ENCODE measurements around the gene SNX5. TPM values are rescaled to one million over a fixed set of nuclear protein-coding genes. Genes with fewer than 3 reads are reported as not detected.

SNX5 gene
- total and polyA plus RNA-seq, 2 of the 13 experiments (the other 11 are each of a cell fraction or from before 2014, with no cell fraction given): 664 to 1,040 TPM

DNA sequence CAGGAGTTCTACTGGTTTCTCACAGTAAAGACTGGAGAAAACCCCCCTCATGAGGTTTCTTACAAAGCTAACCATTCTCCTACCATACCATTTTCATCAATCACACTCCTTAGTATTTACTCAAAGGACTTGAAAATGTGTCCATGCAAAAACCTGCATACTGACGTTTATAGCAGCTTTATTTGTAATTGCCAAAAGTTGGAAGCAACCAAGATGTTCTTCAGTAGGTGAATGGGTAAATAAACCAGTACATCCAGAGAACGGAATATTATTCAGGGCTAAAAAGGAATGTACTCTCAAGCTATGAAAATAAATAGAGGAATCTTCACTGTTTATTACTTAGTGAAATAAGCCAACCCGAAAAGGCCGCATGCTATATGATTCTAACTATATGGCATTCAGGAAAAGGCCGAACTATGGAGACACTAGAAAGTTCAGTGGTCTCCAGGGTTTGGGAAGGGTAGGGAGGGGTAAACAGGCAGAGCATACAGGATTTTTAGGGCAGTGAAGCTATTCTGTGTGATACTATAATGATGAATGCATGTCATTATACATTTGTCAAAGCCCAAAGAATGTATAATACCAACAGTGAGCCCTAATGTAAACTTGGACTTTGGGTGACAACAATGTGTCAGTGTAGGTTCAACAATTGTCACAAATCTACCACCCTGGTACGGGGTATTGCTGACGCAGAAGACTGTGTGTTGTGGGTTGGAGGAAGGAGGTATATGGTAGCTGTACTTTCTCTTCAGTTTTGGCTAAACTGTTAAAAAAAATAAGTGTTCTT lies 50.6 kb downstream of the SNX5 start (continued):
- TF ChIP-seq CREB1 (IDR thresholded peaks at IDR 0.05) (peak; percentile 79), CREB1 (CRISPR knock-in tag; IDR thresholded peaks at IDR 0.05) (no peak), MAFK (conservative IDR thresholded peaks at IDR 0.05 in 1 of 2, IDR thresholded peaks at IDR 0.05 in 1 of 2; ENCODE audit: low read length in 2 of 2) (peak in 1 of 2 experiments; percentile 42; a peak in 1 of 4 replicates), HIVEP1 (CRISPR knock-in tag; IDR thresholded peaks at IDR 0.05) (no peak), RXRA (CRISPR knock-in tag; IDR thresholded peaks at IDR 0.05) (no peak), MTF1 (CRISPR knock-in tag; IDR thresholded peaks at IDR 0.05) (no peak), ZNF234 (CRISPR knock-in tag; conservative IDR thresholded peaks at IDR 0.05) (no peak), ZNF577 (CRISPR knock-in tag; IDR thresholded peaks at IDR 0.05; ENCODE audit: borderline replicate concordance, low read depth) (no peak), EHMT2 (IDR thresholded peaks at IDR 0.05; ENCODE audit: borderline replicate concordance, low read depth, low read length) (no peak; the same call in 1 of the 2 replicates), ZNF616 (CRISPR knock-in tag; IDR thresholded peaks at IDR 0.05; ENCODE audit: low read depth) (no peak), ELF4 (CRISPR knock-in tag; IDR thresholded peaks at IDR 0.05; ENCODE audit: borderline replicate concordance) (no peak), HDAC2 (CRISPR knock-in tag; IDR thresholded peaks at IDR 0.05) (peak; percentile 72), ZNF432 (CRISPR knock-in tag; IDR thresholded peaks at IDR 0.05; ENCODE audit: borderline replicate concordance) (no peak), HMG20A (CRISPR knock-in tag; IDR thresholded peaks at IDR 0.05; ENCODE audit: borderline replicate concordance) (peak; percentile 70; the same call in 1 of the 2 replicates), ZNF510 (CRISPR knock-in tag; IDR thresholded peaks at IDR 0.05; ENCODE audit: low read depth) (no peak), ATF1 (CRISPR knock-in tag; IDR thresholded peaks at IDR 0.05) (no peak), KLF11 (CRISPR knock-in tag; IDR thresholded peaks at IDR 0.05) (peak; percentile 75; the same call in 1 of the 2 replicates), HNF4A (CRISPR knock-in tag; IDR thresholded peaks at IDR 0.05) (peak; percentile 90), TGIF2 (CRISPR knock-in tag; IDR thresholded peaks at IDR 0.05) (no peak; the same call in 1 of the 2 replicates), JUND (CRISPR knock-in tag; IDR thresholded peaks at IDR 0.05) (no peak), ZNF33B (CRISPR knock-in tag; IDR thresholded peaks at IDR 0.05) (no peak), POGZ (CRISPR knock-in tag; IDR thresholded peaks at IDR 0.05) (no peak), ZNF709 (CRISPR knock-in tag; IDR thresholded peaks at IDR 0.05) (no peak)
- TF ChIP-seq, protein P1, sequence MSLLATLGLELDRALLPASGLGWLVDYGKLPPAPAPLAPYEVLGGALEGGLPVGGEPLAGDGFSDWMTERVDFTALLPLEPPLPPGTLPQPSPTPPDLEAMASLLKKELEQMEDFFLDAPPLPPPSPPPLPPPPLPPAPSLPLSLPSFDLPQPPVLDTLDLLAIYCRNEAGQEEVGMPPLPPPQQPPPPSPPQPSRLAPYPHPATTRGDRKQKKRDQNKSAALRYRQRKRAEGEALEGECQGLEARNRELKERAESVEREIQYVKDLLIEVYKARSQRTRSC (CRISPR knock-in tag; IDR thresholded peaks at IDR 0.05; ENCODE audit: low read depth): no peak
- TF ChIP-seq, protein P2, sequence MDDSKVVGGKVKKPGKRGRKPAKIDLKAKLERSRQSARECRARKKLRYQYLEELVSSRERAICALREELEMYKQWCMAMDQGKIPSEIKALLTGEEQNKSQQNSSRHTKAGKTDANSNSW (CRISPR knock-in tag; IDR thresholded peaks at IDR 0.05; ENCODE audit: borderline replicate concordance): no peak
- TF ChIP-seq, protein P3, sequence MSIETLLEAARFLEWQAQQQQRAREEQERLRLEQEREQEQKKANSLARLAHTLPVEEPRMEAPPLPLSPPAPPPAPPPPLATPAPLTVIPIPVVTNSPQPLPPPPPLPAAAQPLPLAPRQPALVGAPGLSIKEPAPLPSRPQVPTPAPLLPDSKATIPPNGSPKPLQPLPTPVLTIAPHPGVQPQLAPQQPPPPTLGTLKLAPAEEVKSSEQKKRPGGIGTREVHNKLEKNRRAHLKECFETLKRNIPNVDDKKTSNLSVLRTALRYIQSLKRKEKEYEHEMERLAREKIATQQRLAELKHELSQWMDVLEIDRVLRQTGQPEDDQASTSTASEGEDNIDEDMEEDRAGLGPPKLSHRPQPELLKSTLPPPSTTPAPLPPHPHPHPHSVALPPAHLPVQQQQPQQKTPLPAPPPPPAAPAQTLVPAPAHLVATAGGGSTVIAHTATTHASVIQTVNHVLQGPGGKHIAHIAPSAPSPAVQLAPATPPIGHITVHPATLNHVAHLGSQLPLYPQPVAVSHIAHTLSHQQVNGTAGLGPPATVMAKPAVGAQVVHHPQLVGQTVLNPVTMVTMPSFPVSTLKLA (IDR thresholded peaks at IDR 0.05): peak; percentile 9; the same call in 1 of the 2 replicates
